GM18517 (cell line): ENCODE data around the gene CHAD.
"Not testable (repeated sequence)": the region's sequence is repeated elsewhere in the genome, so short reads cannot be mapped to it uniquely, and the experiment has no call there.

ENCODE experiments used
- ATAC-seq: cut with Tn5 transposase; IDR thresholded peaks from one replicate; pipeline ENCODE4 v1.9.1; 2021; ENCODE audit warnings: mild to moderate bottlenecking, moderate library complexity; ENCODE audit not compliant: unreplicated experiment

The CHAD gene

DNA sequence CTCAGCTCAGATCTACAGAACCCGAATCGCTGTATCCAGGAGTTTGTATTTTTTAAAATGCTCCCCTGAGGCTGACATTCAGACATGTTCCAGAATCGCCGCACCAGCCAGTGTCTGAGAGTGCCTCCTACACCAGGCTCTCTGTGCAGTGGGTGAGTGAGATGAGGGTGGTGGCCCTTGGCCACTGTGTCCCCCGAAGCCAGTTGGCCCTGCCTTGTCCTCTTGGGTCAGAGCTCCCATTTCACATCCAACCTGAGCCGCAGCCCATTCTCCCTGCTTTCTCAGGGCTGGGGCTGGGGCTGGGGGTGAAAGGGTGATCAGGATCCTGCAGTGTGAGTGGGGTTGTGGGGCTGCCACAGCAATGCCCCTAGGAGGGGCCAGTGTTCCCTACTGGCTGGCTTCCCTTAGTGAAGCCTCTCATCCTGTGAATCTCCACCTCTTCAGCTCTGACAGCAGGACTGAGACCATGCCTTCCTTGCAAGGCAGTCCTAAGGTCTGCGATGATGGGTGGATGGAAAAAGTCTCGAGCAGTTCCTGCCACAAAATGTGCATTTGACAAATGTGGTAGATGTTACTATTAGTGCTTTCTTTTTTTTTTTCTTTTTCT lies 26.6 kb upstream of the CHAD start:
- ATAC-seq = no peak

DNA sequence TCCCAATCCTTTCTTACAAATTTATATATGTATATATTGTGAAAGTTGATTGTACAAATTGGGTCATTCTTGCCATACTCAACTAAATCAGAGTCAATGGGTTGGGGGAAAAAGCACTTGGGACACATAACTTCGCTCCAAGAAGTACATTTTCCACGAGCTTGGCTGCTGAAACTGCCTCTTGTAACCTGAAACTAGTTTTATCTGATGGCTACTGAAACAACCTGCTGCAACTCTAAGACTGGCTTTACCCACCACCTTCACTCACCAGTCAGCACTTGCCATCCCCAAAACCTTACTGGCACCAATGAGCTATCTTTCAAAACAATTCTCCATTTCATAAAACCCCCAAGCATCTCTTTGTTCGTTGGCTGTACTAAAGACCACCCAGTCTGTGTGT lies 25.1 kb upstream of the CHAD start:
- no peak for ATAC-seq

DNA sequence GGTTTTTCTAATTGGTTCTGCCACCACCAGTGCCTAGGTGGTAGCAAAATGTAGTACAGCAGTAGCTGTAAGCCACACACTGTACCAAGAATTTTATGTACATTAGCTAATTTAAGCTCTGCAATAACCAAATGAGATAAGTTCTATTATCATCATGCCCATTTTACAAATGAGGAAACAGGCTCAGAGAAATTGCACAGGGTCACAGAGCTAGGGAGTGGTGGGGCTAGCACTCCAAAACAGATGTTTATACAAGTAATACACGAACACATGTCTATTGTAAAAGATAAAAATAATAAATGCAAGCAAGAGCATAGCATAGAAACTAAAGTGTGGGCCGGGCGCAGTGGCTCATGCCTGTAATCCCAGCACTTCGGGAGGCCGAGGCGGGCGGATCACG lies 23.5 kb upstream of the CHAD start:
- ATAC-seq = no peak

DNA sequence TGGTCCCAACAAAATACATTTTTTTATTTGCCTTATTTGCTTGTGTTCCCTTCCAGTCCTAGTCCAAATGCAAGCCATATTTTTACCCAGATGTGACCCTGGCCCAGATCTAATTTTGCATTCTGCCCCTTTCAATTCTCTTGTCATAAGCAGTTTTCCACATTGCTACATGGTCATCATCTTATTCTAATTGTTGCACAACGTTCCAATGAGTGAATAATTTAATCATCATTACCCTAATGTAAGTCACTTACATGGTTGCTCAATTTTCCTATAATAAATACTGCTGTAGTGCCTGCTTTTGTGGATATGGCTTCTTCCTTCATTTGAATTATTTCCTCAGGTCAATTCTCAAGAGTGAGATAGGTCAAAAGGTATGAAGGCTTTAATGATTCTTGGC lies 22.8 kb upstream of the CHAD start:
- no peak for ATAC-seq

DNA sequence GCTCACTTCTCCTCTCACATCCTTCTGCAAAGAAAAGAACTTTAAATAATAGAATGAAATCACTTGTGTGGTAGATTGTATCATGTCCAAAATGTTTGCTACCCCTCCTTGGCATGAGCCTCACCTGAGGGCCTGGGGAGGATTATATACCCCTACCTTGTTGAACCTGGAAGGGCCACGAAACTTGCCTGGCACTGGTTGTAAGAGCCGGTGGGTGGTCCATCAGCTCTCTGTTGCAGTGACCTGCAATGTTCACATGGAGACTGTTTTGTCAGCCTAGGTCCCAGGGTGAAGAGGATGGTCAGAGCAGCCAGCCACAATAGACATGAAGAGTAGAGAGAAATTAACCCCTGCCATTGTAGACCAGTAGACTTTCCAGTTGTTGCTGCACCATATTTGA lies 20.2 kb upstream of the CHAD start:
- no peak for ATAC-seq

DNA sequence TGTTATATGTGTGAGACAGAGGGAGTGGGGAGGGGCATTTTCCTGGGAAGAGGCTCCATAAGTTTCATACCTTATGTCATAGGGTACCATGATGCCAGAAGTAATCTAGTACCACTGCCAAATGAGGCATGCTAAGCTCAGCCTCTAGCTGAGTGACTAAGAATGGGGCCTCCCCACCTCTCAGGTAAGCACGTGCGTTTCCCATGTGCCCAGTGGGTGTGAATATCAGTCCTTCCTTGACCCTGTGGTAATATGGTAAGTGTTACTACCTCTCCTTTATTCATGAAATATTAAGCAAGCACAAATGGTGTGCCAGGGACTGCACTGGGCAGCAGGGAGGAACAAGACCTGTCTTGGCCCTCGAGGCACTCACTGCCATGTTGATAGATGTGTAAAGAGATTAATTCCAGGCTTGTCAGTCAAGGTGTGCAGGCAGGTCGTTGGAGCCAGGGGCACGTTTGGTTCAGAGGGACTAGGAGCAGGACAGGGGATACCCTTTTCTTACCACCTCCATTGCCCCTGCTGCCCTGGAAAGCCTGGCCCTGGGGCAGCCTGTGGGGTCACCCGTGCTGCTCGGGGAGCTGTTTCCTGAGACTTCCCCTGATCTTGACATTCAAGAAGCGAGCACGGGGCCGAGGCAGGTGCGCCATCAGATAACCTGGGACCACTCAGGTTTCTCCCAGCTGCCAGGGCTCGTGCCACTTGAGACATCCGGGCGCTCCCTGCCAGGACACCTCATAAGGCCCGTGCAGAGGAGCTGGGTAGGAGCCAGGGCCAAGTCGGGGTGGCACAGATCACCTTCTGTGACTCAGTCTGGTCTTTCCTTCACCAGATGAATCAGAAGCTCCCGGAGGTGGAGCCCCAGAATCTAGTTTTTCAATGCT lies 18.8 kb upstream of the CHAD start:
- ATAC-seq = no peak

DNA sequence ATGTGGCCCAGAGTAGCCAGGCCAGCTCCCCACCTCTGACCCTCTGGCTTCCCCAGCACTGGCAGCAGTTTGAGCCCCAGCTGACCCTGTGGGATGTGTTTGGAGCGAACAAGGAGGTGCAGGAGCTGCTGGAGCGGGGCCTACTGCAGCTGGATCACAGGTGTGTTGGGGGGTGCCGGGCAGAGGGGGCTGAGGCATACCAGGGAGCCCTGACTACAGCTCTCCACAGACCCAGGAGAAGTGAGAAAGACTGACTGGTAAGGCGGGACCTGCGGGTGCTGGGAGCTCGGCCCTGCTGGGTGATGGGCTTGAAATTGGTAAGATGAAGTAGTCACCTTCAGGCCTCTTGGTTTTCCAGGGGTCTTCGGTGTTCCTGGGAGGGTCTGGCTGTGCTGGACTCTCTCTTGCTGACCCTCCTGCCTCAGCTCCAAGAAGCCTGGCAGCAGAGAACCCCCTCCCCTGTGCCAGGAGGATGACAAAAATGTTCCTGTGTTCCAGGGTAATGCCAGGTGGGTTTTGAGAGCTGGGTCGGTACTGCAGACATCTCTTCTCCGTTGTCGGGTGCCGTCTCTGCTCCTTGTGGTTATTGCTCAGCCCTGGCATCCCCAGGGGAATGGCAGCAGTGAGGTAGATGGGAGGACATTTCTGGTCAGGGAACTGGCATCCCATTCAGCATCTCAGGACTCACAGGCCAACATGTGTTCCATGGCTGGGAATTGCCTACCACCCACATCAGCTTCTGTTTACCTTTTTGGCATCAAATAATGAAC lies 15.9 kb upstream of the CHAD start:
- ATAC-seq = no peak

DNA sequence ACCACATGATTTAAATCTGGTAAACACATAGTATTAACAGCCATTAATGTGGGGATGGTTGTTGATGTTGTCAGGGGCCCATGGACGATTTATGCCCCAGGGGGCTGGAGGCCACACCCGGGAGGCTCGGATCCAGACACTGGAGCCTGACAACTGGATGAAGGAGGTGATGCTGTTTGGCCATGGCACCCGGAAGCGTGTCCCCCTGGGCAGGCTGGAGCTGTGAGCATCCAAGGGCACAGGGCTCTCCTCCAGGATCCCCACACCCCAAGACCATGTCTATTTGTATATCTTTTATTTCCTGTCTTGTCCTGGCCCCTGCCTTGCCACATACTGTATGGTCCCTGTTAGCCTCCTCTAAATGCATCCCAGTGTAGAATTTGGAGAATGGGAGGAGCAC lies 14.6 kb upstream of the CHAD start:
- ATAC-seq = no peak

DNA sequence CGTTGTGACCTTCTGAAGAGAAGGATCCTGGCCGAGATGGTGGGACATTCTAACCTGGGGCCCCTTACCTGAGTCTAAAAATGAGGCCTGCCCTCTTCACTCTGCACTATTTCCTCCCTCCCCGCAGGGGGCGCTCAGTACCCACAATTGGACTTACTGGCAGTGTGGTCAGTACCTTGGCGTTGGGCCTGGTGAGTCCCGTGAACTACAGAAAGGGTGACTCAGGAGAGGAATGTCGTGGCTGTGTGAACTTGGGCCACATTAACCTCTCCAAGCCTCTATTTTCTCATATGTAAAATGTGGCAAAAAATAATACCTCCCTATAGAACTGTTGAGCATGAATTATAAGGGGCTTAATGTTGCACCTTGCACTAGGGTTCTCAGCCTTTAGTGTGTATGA lies 13.8 kb upstream of the CHAD start:
- no peak for ATAC-seq

DNA sequence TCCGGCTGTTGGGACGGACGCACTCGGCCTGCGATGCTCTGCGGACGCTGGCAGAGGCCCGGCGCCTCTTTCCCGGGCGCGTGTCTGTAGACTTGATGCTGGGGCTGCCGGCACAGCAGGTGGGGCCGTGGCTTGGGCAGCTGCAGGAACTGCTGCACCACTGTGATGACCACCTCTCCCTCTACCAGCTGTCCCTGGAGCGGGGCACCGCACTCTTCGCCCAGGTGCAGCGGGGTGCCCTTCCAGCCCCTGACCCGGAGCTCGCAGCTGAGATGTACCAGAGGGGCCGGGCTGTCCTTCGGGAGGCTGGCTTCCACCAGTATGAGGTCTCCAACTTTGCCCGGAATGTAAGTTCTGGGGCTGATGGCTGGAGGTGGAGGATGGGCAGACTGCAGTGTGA lies 13.4 kb upstream of the CHAD start:
- no peak for ATAC-seq

DNA sequence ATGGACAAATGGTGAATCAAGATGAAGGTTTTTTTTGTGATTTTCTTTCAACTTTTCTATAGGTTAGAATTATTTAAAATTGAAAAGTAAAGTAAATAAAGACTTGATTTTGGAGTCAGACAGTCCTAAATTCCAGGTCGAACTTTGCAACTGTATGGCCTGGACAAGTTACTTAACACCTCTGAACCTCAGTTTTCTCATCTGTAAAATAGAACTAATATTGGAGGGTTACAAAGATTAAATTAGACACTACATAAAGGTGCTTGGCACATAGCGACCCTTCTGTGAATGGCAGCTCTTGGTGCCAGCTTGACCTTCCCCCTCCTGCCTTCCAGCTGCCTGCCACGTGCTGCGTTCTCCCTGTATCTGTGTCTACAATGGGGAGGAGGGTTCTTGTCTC lies 13.0 kb upstream of the CHAD start:
- ATAC-seq = no peak

DNA sequence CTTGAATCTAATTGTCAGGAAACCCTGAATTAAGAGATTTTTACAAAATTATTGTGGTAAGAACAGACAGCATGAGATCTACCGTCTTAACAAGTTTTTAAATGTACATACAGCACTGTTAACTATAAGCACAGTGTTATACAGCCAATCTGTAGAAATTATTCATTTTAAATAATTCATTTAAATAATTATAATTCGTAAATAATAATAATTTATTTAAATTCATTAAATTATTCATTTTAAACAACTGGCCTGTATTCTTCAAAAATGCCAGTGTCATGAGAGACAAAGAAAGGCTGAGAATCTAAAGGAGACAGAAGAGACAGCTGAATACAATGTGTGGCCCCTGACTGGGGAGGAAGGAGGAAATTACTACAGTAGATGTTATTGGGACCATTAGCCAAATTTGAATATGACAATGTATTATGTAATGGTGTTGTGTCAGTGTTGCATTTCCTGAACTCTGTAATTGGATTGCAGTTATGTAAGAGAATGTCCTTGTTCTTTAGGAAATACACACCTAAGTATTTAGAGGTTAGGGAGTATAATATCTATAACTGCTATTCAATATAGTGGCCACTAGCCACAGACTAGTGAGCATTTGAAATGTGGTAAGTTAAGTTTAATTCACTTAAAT lies 12.3 kb upstream of the CHAD start:
- ATAC-seq = no peak

DNA sequence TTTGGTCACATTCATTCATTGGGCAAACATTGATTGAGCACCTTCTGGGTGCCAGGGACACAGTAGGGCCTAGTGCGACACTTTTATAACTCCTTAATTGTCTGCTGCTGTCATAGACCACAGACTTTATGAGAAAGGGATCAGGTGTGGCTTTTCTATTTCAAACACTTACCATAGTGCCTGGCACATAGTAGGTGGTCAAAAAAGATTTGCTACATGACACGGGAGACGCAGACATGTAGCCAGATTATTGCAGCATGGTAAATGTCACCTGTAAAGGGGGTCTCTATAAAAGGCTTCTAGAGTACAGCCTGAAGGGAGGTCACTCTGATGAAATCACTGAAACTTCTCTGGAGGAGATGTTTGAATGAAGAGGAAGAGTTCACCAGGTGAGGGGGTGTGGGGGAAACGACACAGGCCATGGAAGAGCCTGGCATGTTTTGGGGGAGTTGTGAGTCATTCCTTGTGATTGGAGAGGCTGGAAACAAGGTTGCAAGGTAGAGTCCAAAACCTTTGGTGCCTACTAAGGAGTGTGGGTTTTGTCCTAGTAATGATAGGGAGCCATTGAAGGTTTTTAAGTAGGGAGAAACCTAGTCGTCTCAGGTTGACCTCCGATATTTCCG lies 11.6 kb upstream of the CHAD start:
- no peak for ATAC-seq

DNA sequence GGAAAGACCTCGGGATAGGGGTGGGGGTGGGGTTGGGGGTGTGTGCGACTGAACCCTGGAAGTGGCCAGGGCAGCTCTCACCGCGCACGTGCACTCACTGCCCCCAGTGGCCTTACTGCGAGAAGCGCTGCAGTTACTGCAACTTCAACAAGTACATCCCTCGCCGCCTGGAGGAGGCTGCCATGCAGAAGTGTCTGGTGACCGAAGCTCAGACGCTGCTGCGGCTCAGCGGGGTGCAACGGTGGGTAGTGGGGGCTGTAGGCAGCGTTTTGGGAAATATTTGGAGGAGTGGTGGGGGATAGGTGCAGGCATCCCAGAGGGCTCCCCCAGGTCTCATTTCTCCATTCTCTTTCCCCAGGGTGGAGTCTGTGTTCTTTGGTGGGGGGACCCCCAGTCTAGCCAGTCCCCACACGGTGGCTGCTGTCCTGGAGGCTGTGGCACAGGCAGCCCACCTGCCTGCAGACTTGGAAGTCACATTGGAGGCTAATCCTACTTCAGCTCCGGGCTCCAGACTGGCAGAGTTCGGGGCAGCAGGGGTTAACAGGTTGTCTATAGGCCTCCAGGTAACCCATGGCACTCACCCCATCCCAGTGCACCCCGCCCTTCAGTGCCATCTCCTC lies 11.0 kb upstream of the CHAD start:
- no peak for ATAC-seq

DNA sequence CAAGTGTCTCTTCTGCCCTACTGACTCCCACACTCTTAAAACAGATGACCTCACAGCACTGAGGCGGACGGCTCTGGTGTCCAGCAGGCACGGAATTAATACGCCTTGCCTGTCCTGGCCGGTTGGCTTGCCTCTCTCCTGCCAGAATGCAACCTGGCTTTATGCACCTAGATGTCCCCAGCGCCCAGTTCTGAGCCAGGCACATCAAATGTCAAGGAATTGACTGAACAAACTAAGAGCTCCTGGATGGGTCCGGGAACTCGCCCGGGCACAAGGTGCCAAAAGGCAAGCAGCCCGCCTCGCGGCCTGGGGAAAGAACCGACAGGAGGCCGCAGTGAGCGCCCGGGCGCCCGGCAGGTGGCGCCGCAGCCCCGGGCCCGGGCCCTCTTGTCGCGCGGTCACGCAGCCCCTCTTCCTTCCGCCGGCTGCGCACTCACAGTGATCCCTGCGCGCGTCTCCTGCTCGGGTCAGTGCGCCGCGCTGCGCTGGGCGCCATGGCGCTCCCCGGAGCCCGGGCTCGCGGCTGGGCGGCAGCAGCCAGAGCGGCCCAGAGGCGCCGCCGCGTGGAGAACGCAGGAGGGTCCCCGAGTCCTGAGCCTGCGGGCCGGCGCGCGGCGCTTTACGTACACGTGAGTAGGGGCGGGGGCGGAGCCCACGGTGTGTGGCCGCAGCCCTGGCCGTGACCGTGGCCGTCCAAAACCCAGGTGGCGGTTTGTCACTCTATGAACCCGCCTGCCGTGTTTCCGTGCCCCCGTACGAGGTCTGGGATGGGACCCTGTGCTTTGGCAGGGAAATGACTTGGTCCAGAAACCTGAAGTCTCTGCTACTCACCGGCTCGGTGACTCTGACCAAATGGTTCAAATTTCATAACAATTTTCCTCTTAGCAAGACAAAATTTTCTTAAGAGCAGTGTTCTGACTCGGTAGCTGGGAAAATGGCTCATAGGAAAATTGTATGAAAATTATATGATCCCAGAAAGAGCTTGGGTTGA lies 10.0 kb upstream of the CHAD start, which contains the start of gene RSAD1:
TSS of gene RSAD1 (plus strand) at position 470 of the 991 bp plus-strand sequence. CDS start at position 495, 25 bp downstream.
- ATAC-seq = peak; percentile 88

DNA sequence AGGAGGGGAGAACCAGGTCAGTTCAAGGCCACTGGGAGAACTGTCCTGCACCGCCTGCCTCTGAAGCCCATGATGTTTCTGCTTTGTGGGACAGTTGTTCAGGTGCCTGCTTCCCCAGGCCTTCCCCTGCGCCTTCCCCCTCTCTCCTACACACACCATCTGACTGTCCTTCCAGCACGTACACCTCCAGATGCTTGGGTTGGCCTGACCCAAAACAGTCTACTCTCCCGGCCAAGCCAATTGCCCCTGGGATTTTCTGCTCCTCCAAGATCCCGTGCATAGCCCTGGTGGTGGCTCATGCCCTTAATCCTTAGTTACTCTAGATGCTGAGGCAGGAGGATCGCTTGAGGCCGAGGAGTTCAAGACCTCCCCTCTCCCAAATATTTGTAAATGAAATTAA lies 9.3 kb upstream of the CHAD start:
- no peak for ATAC-seq

DNA sequence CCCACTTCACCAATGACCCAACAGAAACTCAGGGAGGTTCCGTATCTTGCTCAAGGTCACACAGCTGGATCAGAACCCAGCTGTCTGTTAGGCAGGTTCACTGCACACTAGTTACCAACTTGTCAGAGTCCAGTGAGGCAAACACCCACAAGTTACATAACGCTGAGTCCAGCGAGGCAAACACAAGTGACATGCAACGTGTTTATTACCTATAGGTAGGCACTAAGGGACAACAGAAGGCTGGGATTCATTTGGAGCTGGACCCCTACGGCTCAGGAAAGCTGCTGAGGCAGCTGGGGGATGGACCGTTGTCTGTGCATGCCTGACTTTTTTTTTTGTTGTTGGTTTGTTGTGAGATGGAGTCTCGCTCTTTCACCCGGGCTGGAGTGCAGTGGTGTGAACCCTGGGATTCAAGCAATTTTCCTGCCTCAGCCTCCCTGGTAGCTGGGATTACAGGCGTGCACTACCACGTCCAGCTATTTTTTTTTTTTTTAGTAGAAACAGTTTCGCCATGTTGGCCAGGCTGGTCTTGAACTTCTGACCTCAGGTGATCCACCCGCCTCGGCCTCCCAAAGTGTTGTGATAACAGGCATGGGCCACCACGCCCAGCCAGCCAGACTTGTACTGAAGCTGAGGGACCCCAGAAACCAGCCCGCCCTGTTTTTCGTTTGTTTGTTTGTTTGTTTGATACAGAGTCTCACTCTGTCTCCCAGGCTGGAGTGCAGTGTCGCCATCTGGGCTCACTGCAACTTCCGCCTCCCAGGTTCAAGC lies 8.1 kb upstream of the CHAD start:
- no peak for ATAC-seq

DNA sequence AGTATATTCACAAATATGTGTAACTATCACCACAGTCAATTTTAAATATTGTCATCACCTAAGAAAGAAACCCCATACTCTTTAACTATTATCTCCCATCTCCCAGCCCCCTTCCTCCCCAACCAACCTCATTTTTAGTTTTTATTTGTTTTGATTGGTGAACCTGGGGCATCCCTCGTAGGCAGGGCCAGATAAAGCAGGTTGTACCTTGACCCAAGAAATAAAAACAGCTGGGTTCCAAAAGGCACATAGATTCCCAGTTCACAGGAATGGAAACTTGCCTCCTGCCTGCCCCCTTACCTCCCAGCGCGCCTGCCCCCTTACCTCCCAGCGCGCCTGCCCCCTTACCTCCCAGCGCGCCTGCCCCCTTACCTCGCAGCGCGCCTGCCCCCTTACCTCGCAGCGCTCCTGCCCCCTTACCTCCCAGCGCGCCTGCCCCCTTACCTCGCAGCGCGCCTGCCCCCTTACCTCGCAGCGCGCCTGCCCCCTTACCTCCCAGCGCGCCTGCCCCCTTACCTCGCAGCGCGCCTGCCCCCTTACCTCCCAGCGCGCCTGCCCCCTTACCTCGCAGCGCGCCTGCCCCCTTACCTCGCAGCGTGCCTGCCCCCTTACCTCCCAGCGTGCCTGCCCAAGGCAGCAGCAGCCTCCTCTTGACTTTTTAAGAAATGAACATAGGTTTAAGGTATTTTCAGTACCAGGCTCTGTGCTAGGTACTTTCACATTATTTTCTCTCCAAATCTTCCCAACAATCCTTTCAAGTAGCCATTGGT lies 7.3 kb upstream of the CHAD start:
- ATAC-seq = not testable (repeated sequence)
